Inferior parietal cortex (tissue), 1 donor: Measurements from ENCODE around the gene TICAM2.

Experiments
- DNase-seq: peaks from one replicate; pipeline ENCODE4 v3.0.0-alpha.2; 2016; ENCODE audit errors: extremely low spot score

TICAM2 gene

GRCh38 chr5:115607935-115608334, 5.7 kb upstream of the TICAM2 start:
- no peak for DNase-seq

GRCh38 chr5:115605436-115605835, 3.2 kb upstream of the TICAM2 start:
- no peak for DNase-seq

DNA sequence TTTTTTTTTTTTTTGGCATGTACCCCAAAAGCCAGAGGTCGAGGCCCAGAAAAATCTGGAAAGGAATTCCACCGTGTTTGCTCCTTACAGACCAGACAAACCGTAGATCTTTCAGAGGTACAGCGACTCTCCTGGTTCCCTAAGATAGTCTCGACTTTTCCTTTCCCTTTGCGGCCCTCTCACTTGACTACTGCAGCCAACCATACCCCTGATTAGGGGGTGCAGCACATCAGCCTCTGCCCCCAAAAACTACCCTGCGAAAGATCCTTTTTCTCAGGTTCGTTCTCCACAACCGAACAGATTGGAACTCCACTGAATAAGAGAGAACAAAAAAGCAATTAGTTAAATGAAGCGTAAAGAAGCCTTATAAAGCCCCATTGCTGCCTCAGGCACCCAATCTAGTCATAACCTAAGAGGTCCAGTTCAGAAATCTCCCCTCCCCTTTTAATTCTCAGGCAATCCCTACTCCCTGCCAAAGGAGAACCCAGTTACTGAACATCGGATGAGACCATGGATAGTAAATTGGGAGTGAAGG, 379 bp upstream of the TICAM2 start:
- DNase-seq = no peak

GRCh38 chr5:115600766-115601165, 1.5 kb downstream of the TICAM2 start:
- DNase-seq = no peak

DNA sequence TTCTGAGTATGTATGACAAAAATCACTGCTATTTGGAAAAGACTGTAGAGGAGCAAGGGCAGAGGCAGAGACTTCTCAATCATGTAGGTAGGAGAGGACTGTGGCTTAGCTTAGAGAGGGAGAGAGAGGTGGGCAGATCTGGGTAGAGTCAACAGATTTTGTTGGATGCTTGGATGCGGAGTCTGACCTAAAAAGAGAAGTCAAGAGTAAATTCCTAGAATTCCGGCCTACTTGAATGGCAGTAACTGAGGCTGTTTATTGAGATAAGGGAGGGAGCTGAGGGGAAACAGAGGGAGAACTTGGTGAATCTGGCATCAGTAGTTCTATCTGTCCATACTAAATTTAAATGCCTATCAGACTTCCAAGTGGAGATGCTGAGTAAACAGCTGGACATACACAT, 2.4 kb downstream of the TICAM2 start:
- no peak for DNase-seq

DNA sequence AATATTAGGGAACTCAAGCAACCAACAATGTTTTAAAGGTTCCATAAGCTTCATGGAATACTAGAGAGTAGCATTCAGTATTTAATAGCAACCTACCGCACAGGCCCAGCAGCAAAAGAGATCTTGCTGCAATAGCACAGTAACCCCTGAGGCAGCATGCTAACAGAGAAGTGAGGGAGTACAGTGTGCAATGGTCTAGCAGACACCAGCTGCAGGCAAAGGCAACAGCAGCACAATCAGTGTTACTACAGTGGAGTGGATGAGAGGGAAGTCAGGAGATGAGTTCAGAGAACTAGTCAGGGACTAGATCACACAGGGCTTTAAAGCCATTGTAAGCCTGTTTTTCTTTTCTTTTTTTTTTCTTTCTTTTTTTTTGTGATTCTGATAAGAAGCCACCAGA, 2.8 kb downstream of the TICAM2 start:
- no peak for DNase-seq

DNA sequence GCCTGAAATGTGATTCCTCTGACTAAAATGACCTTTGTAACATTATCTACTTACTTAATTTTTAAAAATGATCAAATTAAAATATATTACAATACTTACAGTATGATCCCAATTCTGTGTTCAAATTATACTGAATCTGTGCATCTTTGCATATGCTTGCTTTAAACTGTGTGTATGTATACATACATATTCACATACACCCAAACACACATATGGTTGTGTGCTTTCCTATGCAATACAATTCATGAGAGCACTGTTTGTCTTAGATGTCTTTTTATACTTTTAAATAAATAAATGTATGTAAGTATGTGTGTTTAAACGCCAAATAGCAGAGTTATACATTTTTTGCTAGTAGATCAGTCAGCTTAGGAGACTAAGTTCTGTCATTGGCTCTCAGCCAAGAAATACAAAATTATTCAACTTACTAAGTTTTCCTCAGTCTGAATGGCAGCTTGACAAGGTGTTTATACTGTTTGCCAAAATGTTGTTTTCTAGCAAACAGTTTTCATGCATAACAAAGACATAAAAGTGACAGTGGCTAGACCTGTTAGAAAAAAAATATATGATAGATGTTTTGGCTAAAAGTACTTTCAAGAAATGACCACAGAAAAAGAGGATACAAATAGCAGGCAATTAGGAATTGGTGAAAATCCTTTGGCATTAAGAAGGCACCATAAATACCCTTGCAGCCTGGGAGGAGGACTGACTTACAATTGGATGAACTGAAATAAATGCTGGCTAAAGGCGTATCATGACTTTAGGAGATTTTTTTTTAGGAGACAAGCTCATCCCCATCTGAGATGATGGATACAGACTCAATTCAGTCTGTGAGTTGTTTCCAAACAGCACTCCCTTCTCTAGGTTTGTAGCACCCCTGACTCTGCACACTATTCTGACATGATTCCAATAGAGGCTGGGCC, 7.9 kb downstream of the TICAM2 start:
- no peak for DNase-seq

GRCh38 chr5:115589043-115589442, 13.2 kb downstream of the TICAM2 start:
- no peak for DNase-seq

GRCh38 chr5:115588640-115589039, 13.6 kb downstream of the TICAM2 start:
- DNase-seq = no peak

- DNase-seq = peak; percentile 74
These were observed 15.6 kb downstream of the TICAM2 start for GRCh38 chr5:115586525-115587146.

- DNase-seq = no peak
These were observed 17.0 kb downstream of the TICAM2 start for GRCh38 chr5:115585265-115585664.

GRCh38 chr5:115584501-115584900, 17.8 kb downstream of the TICAM2 start:
- DNase-seq = no peak

- no peak for DNase-seq
These were observed 18.8 kb downstream of the TICAM2 start for GRCh38 chr5:115583474-115583873.

GRCh38 chr5:115580941-115581340, 21.3 kb downstream of the TICAM2 start:
- no peak for DNase-seq

- DNase-seq = no peak
These were observed 22.5 kb downstream of the TICAM2 start for GRCh38 chr5:115579747-115580173.

DNA sequence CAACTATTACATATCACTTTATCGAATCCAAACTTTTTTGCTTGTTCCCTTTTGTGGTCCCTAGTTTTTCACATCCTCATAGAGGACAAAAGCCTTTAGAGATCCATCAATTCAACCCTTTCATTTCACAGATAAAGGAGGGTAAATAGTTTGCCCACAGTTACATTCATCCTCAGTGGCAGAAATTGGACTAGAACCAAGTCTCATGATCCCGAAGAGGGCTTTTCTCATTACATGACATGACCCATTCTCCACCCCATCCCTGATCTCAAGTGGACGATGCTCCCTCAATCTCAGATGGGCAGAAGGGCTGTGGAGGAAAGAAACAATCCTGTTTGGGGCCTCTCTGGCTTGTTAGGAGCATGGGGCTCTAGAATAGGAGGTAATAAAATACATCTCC, 23.1 kb downstream of the TICAM2 start:
- peak; percentile 32 for DNase-seq

DNA sequence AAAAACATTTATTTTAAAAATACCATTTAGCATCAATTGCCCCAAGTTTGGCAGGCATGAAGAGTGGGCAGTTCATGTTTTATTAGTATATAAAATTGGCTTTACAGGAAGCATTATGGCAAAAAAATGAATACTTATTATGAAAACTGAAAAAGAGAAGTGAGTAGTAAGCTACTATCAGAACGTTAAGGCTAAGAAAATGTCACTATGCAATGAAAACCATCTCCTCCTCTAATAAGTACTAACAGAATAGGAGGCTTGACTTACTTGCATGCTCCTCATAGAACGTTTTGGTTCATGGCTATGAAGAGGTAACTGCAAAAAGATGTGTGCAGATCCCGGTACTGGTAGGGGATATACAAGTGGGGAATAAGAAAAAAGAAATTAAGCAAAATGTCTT, 23.6 kb downstream of the TICAM2 start:
- no peak for DNase-seq

- no peak for DNase-seq
These were observed 24.5 kb downstream of the TICAM2 start for GRCh38 chr5:115577741-115578140.

- no peak for DNase-seq
These were observed 24.9 kb downstream of the TICAM2 start for GRCh38 chr5:115577329-115577728.

DNA sequence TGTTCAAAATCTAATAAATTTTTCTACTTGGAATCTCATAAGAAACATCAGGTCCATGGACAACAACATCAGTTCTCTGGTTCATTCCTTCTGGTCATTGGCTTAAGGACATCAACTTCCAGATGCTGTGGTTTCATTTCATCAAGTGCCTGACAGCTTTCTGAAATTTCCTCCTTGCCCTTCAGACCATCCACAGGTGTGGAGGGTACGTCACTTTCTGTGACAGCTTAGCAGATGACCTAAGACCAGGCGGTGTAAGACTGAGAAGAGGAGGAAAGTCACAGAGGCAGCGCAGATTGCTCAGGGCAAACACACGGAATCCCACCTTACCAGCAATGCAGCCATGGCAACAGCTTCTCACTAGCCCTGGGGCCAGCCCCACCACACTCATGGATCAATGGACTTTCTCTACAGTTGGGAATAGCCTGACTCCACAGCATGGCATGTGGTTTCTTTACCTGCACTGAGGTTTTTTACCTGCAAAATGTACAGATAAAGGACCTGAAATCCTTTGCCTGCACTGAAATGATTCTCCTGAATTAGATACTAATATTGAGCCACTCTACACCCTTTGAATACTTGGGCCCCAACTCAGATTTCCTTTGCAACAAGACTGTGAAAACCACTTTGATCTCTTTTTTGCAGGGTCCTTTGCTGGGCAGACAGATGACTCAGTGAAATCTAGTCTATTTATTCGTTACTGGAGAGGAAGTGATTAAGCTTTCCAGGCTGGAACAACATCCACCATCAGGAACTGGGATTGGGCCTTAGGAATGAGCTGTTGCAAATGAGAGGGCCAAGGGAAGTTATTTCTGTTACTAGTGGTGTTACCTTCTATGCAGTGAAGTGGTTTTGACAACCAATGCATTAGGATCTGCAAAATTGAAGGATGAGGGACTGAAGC, 26.9 kb downstream of the TICAM2 start:
- no peak for DNase-seq

GRCh38 chr5:115573133-115573532, 29.1 kb downstream of the TICAM2 start:
- no peak for DNase-seq

- peak; percentile 89 for DNase-seq
These were observed 30.8 kb downstream of the TICAM2 start for GRCh38 chr5:115571441-115571878.
